Measurements from ENCODE around the gene PPARG.

The PPARG gene

GRCh38 chr3:12318758-12319621, 30.1 kb downstream of the PPARG start:
- TF ChIP-seq CTCF (IDR thresholded peaks at IDR 0.05; ENCODE audit: borderline replicate concordance, insufficient read depth, low read depth, low read length), result no peak
- no peak overlapping the region for H3K4me3 ChIP-seq (ENCODE audit: low read depth, low read length)

- TF ChIP-seq CTCF (IDR thresholded peaks at IDR 0.05; ENCODE audit: borderline replicate concordance, insufficient read depth, low read depth, low read length), result no peak
- H3K4me3 ChIP-seq (ENCODE audit: low read depth, low read length), result no peak overlapping the region
Measured at GRCh38 chr3:12321015-12321414, 32.1 kb downstream of the PPARG start.

GRCh38 chr3:12323237-12323636, 34.4 kb downstream of the PPARG start:
- no peak overlapping the region for H3K4me3 ChIP-seq (ENCODE audit: low read depth, low read length)
- no peak for TF ChIP-seq CTCF (IDR thresholded peaks at IDR 0.05; ENCODE audit: borderline replicate concordance, insufficient read depth, low read depth, low read length)

- TF ChIP-seq CTCF (IDR thresholded peaks at IDR 0.05; ENCODE audit: borderline replicate concordance, insufficient read depth, low read depth, low read length), result no peak
- no peak overlapping the region for H3K4me3 ChIP-seq (ENCODE audit: low read depth, low read length)
Measured at GRCh38 chr3:12325586-12326515, 37.0 kb downstream of the PPARG start.

GRCh38 chr3:12327021-12327420, 38.2 kb downstream of the PPARG start:
- H3K4me3 ChIP-seq (ENCODE audit: low read depth, low read length), result no peak overlapping the region
- no peak for TF ChIP-seq CTCF (IDR thresholded peaks at IDR 0.05; ENCODE audit: borderline replicate concordance, insufficient read depth, low read depth, low read length)

- TF ChIP-seq CTCF (IDR thresholded peaks at IDR 0.05; ENCODE audit: borderline replicate concordance, insufficient read depth, low read depth, low read length), result no peak
- H3K4me3 ChIP-seq (ENCODE audit: low read depth, low read length), result no peak overlapping the region
Measured at GRCh38 chr3:12328132-12328836, 39.4 kb downstream of the PPARG start.
